Fibroblast of villous mesenchyme (primary cell): ENCODE results near the gene CFAP251. TPM values are rescaled to one million over a fixed set of nuclear protein-coding genes. Genes with fewer than 3 reads are reported as not detected.

Experiments
- DNase-seq: peaks from one replicate; pipeline ENCODE4 v3.0.0-alpha.2; 2010; ENCODE audit warnings: low read depth
- H3K4me3 ChIP-seq: 2 replicates; pipeline ENCODE4 v1.5.1; 2011; ENCODE audit warnings: low read depth, mild to moderate bottlenecking, low read length
- CTCF ChIP-seq: IDR thresholded peaks from 2 replicates; pipeline ENCODE4 v1.5.1; 2012; ENCODE audit warnings: low read depth, mild to moderate bottlenecking, low read length; ENCODE audit not compliant: insufficient read depth
- small RNA-seq: library from RNA; depleted of rRNA; stranded (forward); fragments of <200 nt; gene quantifications from one replicate; pipeline ENCODE3, GENCODE V24; 2012
- total RNA-seq: library from RNA; depleted of rRNA; stranded (reverse); fragments of >200 nt; gene quantifications from 2 replicates; pipeline ENCODE4 v1.2.3, GENCODE V29; 2012

The CFAP251 gene
- total RNA-seq, 1 donor = 8.2 TPM

GRCh38 chr12:122048151-122048550 is 129.8 kb downstream of the CFAP251 start:
- H3K4me3 ChIP-seq = no peak overlapping the region
- no peak for TF ChIP-seq CTCF
- peak; percentile 65 for DNase-seq

- DNase-seq = no peak
- H3K4me3 ChIP-seq = no peak overlapping the region
- no peak for TF ChIP-seq CTCF
These were observed 131.4 kb downstream of the CFAP251 start for GRCh38 chr12:122049827-122050226.

GRCh38 chr12:122050706-122051105 is 132.3 kb downstream of the CFAP251 start:
- no peak for TF ChIP-seq CTCF
- DNase-seq = no peak
- H3K4me3 ChIP-seq = no peak overlapping the region

GRCh38 chr12:122051231-122051876 is 133.0 kb downstream of the CFAP251 start:
- no peak for TF ChIP-seq CTCF
- peak; percentile 63 for DNase-seq
- no peak overlapping the region for H3K4me3 ChIP-seq

GRCh38 chr12:122052285-122052684 is 133.9 kb downstream of the CFAP251 start:
- no peak for TF ChIP-seq CTCF
- no peak overlapping the region for H3K4me3 ChIP-seq
- DNase-seq = peak; percentile 37

Small RNAs within 50 kb of the gene (small RNA-seq; reads per million reads assigned to genes)
- gene AC069503.3 (not detected), gene RF00017 (not detected), gene RNU7-170P (not detected)

Other genes with a start within 250 kb of the CFAP251 start
- gene MORN3, start 248.9 kb upstream of the CFAP251 start, total RNA-seq = 0.32 TPM in 1 of 2 replicates, not detected in the other
- 14.5 and 16.4 TPM in 2 replicates for gene TMEM120B, start 205.8 kb upstream of the CFAP251 start, total RNA-seq
- 9.0 and 11.7 TPM in 2 replicates for gene RHOF, start 124.9 kb upstream of the CFAP251 start, total RNA-seq
- 4.7 and 5.2 TPM in 2 replicates for gene SETD1B, start 114.6 kb upstream of the CFAP251 start, total RNA-seq
- not detected in 2 replicates for gene HPD, start 59.7 kb upstream of the CFAP251 start, total RNA-seq
- 28.9 and 35.1 TPM in 2 replicates for gene PSMD9, start 29.8 kb upstream of the CFAP251 start, total RNA-seq
- gene BCL7A, start 103.3 kb downstream of the CFAP251 start, total RNA-seq = 3.9 TPM in 2 replicates
- 16.4 and 18.4 TPM in 2 replicates for gene MLXIP, start 160.2 kb downstream of the CFAP251 start, total RNA-seq